ENCODE results near the gene IRF5. TPM values are rescaled to one million over a fixed set of nuclear protein-coding genes. Genes with fewer than 3 reads are reported as not detected.

Gene IRF5
- total RNA-seq, 2 experiments from 2014 or later: 6.5 to 6.7 TPM

- POLR2A ChIA-PET: no interaction called here
These were observed 13.6 kb downstream of the IRF5 start for GRCh38 chr7:128951296-128951695.

GRCh38 chr7:128954150-128954549 lies 16.4 kb downstream of the IRF5 start:
- POLR2A ChIA-PET: no interaction called here
- Mint-ChIP-seq H3K36me3 (ENCODE audit: low read depth) (peaks cover 59% of the 10 kb centered on the region), H3K9me3 (no peaks in the 10 kb centered on the region), H3K4me3 (no peak overlapping the region), H3K27ac (no peak overlapping the region), H3K27me3 (no peaks in the 10 kb centered on the region), H3K4me1 (no peaks in the 10 kb centered on the region)
- no peak for DNase-seq
- CTCF ChIA-PET: interaction anchor here (1.3 kb wide), 2 partner anchors 9 to 13 kb away, joined by 3 to 4 read pairs; no protein-coding TSS in a partner anchor

More at GRCh38 chr7:128951296-128951695, 13.6 kb downstream of the IRF5 start:
- Mint-ChIP-seq H3K9me3 (no peaks in the 10 kb centered on the region), H3K4me3 (no peak overlapping the region), H3K27me3 (no peaks in the 10 kb centered on the region), H3K36me3 (ENCODE audit: low read depth) (peaks cover 39% of the 10 kb centered on the region), H3K4me1 (no peaks in the 10 kb centered on the region), H3K27ac (no peak overlapping the region)
- DNase-seq: no peak
- CTCF ChIA-PET: interaction anchor here (1.4 to 2.4 kb wide), 2 partner anchors 10 to 209 kb away, joined by 3 to 9 read pairs; no protein-coding TSS in a partner anchor

GRCh38 chr7:128954830-128955802 lies 17.4 kb downstream of the IRF5 start:
- no peak for DNase-seq
- Mint-ChIP-seq H3K4me1 (peaks cover 1% of the 10 kb centered on the region), H3K4me3 (no peak overlapping the region), H3K9me3 (no peaks in the 10 kb centered on the region), H3K27ac (no peak overlapping the region), H3K27me3 (no peaks in the 10 kb centered on the region), H3K36me3 (ENCODE audit: low read depth) (peaks cover 64% of the 10 kb centered on the region)
- CTCF ChIA-PET: interaction anchor here (0.7 to 1.3 kb wide), 3 partner anchors 14 to 136 kb away, joined by 3 to 4 read pairs (median 3); no protein-coding TSS in a partner anchor
- POLR2A ChIA-PET: no interaction called here

- H3K27ac Mint-ChIP-seq: no peak overlapping the region
- peaks cover 1% of the 10 kb centered on the region for H3K4me1 Mint-ChIP-seq
- H3K27me3 Mint-ChIP-seq: no peaks in the 10 kb centered on the region
- H3K9me3 Mint-ChIP-seq: no peaks in the 10 kb centered on the region
- peaks cover 65% of the 10 kb centered on the region for H3K36me3 Mint-ChIP-seq (ENCODE audit: low read depth)
- no peak overlapping the region for H3K4me3 Mint-ChIP-seq
- POLR2A ChIA-PET: no interaction called here
- no peak for DNase-seq
- CTCF ChIA-PET: no interaction called here
These were observed 18.3 kb downstream of the IRF5 start for GRCh38 chr7:128955981-128956380.

GRCh38 chr7:128959296-128959695 lies 21.6 kb downstream of the IRF5 start:
- Mint-ChIP-seq H3K27me3 (no peaks in the 10 kb centered on the region), H3K9me3 (no peaks in the 10 kb centered on the region), H3K36me3 (ENCODE audit: low read depth) (peaks cover 65% of the 10 kb centered on the region), H3K4me1 (peaks cover 20% of the 10 kb centered on the region), H3K4me3 (no peak overlapping the region), H3K27ac (no peak overlapping the region)
- CTCF ChIA-PET: interaction anchor here (0.7 kb wide), 1 partner anchor 587 kb away, joined by 5 read pairs; no protein-coding TSS in a partner anchor
- DNase-seq: no peak
- POLR2A ChIA-PET: no interaction called here

- no peak overlapping the region for H3K4me3 Mint-ChIP-seq
- DNase-seq: no peak
- H3K36me3 Mint-ChIP-seq (ENCODE audit: low read depth): peaks cover 69% of the 10 kb centered on the region
- ChIA-PET CTCF (interaction anchor here (0.7 to 1.6 kb wide), 2 partner anchors 8 to 131 kb away, joined by 3 to 4 read pairs; no protein-coding TSS in a partner anchor), POLR2A (no interaction called here)
- H3K27ac Mint-ChIP-seq: no peak overlapping the region
- H3K27me3 Mint-ChIP-seq: no peaks in the 10 kb centered on the region
- peaks cover 22% of the 10 kb centered on the region for H3K4me1 Mint-ChIP-seq
- H3K9me3 Mint-ChIP-seq: no peaks in the 10 kb centered on the region
These were observed 23.4 kb downstream of the IRF5 start for GRCh38 chr7:128961030-128961659.

- no peak for DNase-seq
- Mint-ChIP-seq H3K36me3 (ENCODE audit: low read depth) (peaks cover 65% of the 10 kb centered on the region), H3K4me3 (no peak overlapping the region), H3K27ac (no peak overlapping the region), H3K27me3 (no peaks in the 10 kb centered on the region), H3K9me3 (no peaks in the 10 kb centered on the region), H3K4me1 (peaks cover 22% of the 10 kb centered on the region)
- POLR2A ChIA-PET: no interaction called here
- CTCF ChIA-PET: interaction anchor here (0.7 to 1.3 kb wide), 2 partner anchors 153 to 201 kb away, joined by 3 to 4 read pairs; no protein-coding TSS in a partner anchor
These were observed 25.2 kb downstream of the IRF5 start for GRCh38 chr7:128962899-128963298.

- Mint-ChIP-seq H3K36me3 (ENCODE audit: low read depth) (peaks cover 64% of the 10 kb centered on the region), H3K9me3 (no peaks in the 10 kb centered on the region), H3K4me1 (peaks cover 22% of the 10 kb centered on the region), H3K27me3 (no peaks in the 10 kb centered on the region), H3K4me3 (no peak overlapping the region), H3K27ac (no peak overlapping the region)
- DNase-seq: no peak
- ChIA-PET POLR2A (no interaction called here), CTCF (no interaction called here)
These were observed 25.6 kb downstream of the IRF5 start for GRCh38 chr7:128963327-128963757.

GRCh38 chr7:128968624-128969023 lies 30.9 kb downstream of the IRF5 start:
- CTCF ChIA-PET: interaction anchor here (0.7 to 1.2 kb wide), 3 partner anchors 10 to 118 kb away, joined by 3 to 4 read pairs (median 3); no protein-coding TSS in a partner anchor
- POLR2A ChIA-PET: no interaction called here
- H3K36me3 Mint-ChIP-seq (ENCODE audit: low read depth): peaks cover 50% of the 10 kb centered on the region

GRCh38 chr7:128974241-128974934 lies 36.7 kb downstream of the IRF5 start:
- DNase-seq: no peak
- H3K4me3 Mint-ChIP-seq: no peak overlapping the region
- ChIA-PET POLR2A (no interaction called here), CTCF (no interaction called here)
- H3K27ac Mint-ChIP-seq: no peak overlapping the region
- no peaks in the 10 kb centered on the region for H3K4me1 Mint-ChIP-seq
- no peaks in the 10 kb centered on the region for H3K27me3 Mint-ChIP-seq
- H3K36me3 Mint-ChIP-seq (ENCODE audit: low read depth): peaks cover 52% of the 10 kb centered on the region
- no peaks in the 10 kb centered on the region for H3K9me3 Mint-ChIP-seq

More at GRCh38 chr7:128968624-128969023, 30.9 kb downstream of the IRF5 start:
- no peak for DNase-seq
- H3K4me3 Mint-ChIP-seq: no peak overlapping the region
- H3K4me1 Mint-ChIP-seq: peaks cover 7% of the 10 kb centered on the region
- H3K9me3 Mint-ChIP-seq: no peaks in the 10 kb centered on the region
- no peak overlapping the region for H3K27ac Mint-ChIP-seq
- H3K27me3 Mint-ChIP-seq: no peaks in the 10 kb centered on the region

- no peak for DNase-seq
- Mint-ChIP-seq H3K36me3 (ENCODE audit: low read depth) (peaks cover 57% of the 10 kb centered on the region), H3K4me1 (no peaks in the 10 kb centered on the region), H3K4me3 (no peak overlapping the region), H3K27ac (no peak overlapping the region), H3K9me3 (no peaks in the 10 kb centered on the region), H3K27me3 (no peaks in the 10 kb centered on the region)
- ChIA-PET CTCF (no interaction called here), POLR2A (no interaction called here)
These were observed 44.4 kb downstream of the IRF5 start for GRCh38 chr7:128982105-128982504.

- Mint-ChIP-seq H3K36me3 (ENCODE audit: low read depth) (peaks cover 53% of the 10 kb centered on the region), H3K27me3 (no peaks in the 10 kb centered on the region), H3K4me1 (no peaks in the 10 kb centered on the region), H3K9me3 (no peaks in the 10 kb centered on the region), H3K4me3 (no peak overlapping the region), H3K27ac (no peak overlapping the region)
- DNase-seq: no peak
- CTCF ChIA-PET: no interaction called here
- POLR2A ChIA-PET: no interaction called here
These were observed 47.9 kb downstream of the IRF5 start for GRCh38 chr7:128985660-128986059.
